CD14-positive monocyte (primary cell): ENCODE measurements around the gene ZNF281. TPM values are rescaled to one million over a fixed set of nuclear protein-coding genes. Genes with fewer than 3 reads are reported as not detected.
A peak's percentile ranks its signal among the peaks of the same experiment; 100 is the strongest.

Source experiments
- DNase-seq, 3 donors: peaks; one replicate each; pipeline ENCODE4 v3.0.0-alpha.2; 2011 to 2022
- H2AFZ ChIP-seq: 2 replicates; pipeline ENCODE4 v1.6.0; 2012; ENCODE audit warnings: mild to moderate bottlenecking, low read depth, low read length, inconsistent platforms; ENCODE audit not compliant: insufficient read depth, poor library complexity, severe bottlenecking
- H3K27ac ChIP-seq, 2 donors: 1 replicate in 1 of 2; 2 replicates in 1 of 2; pipeline ENCODE4 v1.5.1; 2012 to 2013; ENCODE audit warnings: low read length in 2 of 2, control low read depth in 1 of 2, inconsistent platforms in 1 of 2, low read depth in 1 of 2, mild to moderate bottlenecking in 1 of 2
- H3K27me3 ChIP-seq, 2 donors: one replicate each; pipeline versions ENCODE4 v1.6.0 to v1.6.1; 2011 to 2013; ENCODE audit warnings: low read length in 2 of 2; ENCODE audit not compliant: control insufficient read depth in 2 of 2, insufficient read depth in 2 of 2
- H3K36me3 ChIP-seq, 2 donors: replicated peaks in 1 of 2; 1 replicate in 1 of 2; 2 replicates in 1 of 2; pipeline versions ENCODE4 v1.5.1 to v1.6.1; 2012 to 2013; ENCODE audit warnings: low read length in 2 of 2, control low read depth in 1 of 2, inconsistent platforms in 1 of 2, mild to moderate bottlenecking in 1 of 2; ENCODE audit not compliant: insufficient read depth in 2 of 2, control insufficient read depth in 1 of 2
- H3K4me1 ChIP-seq, 2 donors: 1 replicate in 1 of 2; 2 replicates in 1 of 2; pipeline versions ENCODE4 v1.5.1 to v1.6.1; 2012 to 2013; ENCODE audit warnings: low read length in 2 of 2, control low read depth in 1 of 2, inconsistent platforms in 1 of 2, mild to moderate bottlenecking in 1 of 2, moderate library complexity in 1 of 2; ENCODE audit not compliant: insufficient read depth in 2 of 2, control insufficient read depth in 1 of 2
- H3K4me2 ChIP-seq: replicated peaks from 2 replicates; pipeline ENCODE3; 2012; ENCODE audit warnings: low read length, moderate library complexity, mild to moderate bottlenecking; ENCODE audit not compliant: poor library complexity, severe bottlenecking; ENCODE audit errors: extremely low read depth
- H3K4me3 ChIP-seq, 3 experiments: fragments of 200-600 bp in 1 of 3; sonication (generic) in 1 of 3; replicated peaks in 1 of 3; 1 replicate in 2 of 3; 2 replicates in 1 of 3; pipeline ENCODE4 v1.5.1; 2011 to 2013; ENCODE audit warnings: low read length in 3 of 3, mild to moderate bottlenecking in 3 of 3, control low read depth in 2 of 3, low read depth in 2 of 3, inconsistent platforms in 1 of 3, moderate library complexity in 1 of 3
- H3K79me2 ChIP-seq: 2 replicates; pipeline ENCODE4 v1.6.0; 2012; ENCODE audit warnings: mild to moderate bottlenecking, control low read depth, inconsistent platforms, low read length, moderate library complexity; ENCODE audit not compliant: insufficient read depth
- H3K9ac ChIP-seq: 2 replicates; pipeline ENCODE4 v1.6.0; 2017; ENCODE audit warnings: low read length, mild to moderate bottlenecking; ENCODE audit not compliant: insufficient read depth, poor library complexity, severe bottlenecking
- H3K9me3 ChIP-seq, 2 donors: replicated peaks in 1 of 2; 1 replicate in 1 of 2; 2 replicates in 1 of 2; pipeline versions ENCODE4 v1.5.1 to v1.6.1; 2012 to 2013; ENCODE audit warnings: low read length in 2 of 2, control low read depth in 1 of 2; ENCODE audit not compliant: control insufficient read depth in 1 of 2, insufficient read depth in 1 of 2
- H4K20me1 ChIP-seq: 2 replicates; pipeline ENCODE4 v1.6.0; 2012; ENCODE audit warnings: mild to moderate bottlenecking, low read length, control low read depth, moderate library complexity; ENCODE audit not compliant: insufficient read depth
- H3K27ac Mint-ChIP-seq, 7 donors: one replicate each; pipeline ENCODE4 v1.8.0; 2020; ENCODE audit warnings: mild to moderate bottlenecking in 7 of 7, mixed read lengths in 7 of 7, moderate library complexity in 6 of 7, inconsistent platforms in 2 of 7
- H3K27me3 Mint-ChIP-seq, 3 donors: one replicate each; pipeline ENCODE4 v1.8.0; 2021 to 2022; ENCODE audit warnings: low read depth in 3 of 3, mild to moderate bottlenecking in 3 of 3, mixed read lengths in 3 of 3, moderate library complexity in 3 of 3, inconsistent platforms in 1 of 3
- H3K36me3 Mint-ChIP-seq, 2 donors: one replicate each; pipeline ENCODE4 v1.8.0; 2020; ENCODE audit warnings: mixed read lengths in 2 of 2, inconsistent platforms in 1 of 2, mild to moderate bottlenecking in 1 of 2
- H3K4me1 Mint-ChIP-seq: one replicate; pipeline ENCODE4 v1.8.0; 2020; ENCODE audit warnings: mild to moderate bottlenecking, mixed read lengths
- H3K4me3 Mint-ChIP-seq, 2 donors: one replicate each; pipeline ENCODE4 v1.8.0; 2020; ENCODE audit warnings: mild to moderate bottlenecking in 2 of 2, mixed read lengths in 2 of 2, moderate library complexity in 1 of 2
- H3K9me3 Mint-ChIP-seq, 7 donors: one replicate each; pipeline ENCODE4 v1.8.0; 2020 to 2022; ENCODE audit warnings: mixed read lengths in 7 of 7, mild to moderate bottlenecking in 6 of 7, moderate library complexity in 6 of 7, inconsistent platforms in 2 of 7
- WGBS: methylation state at CpG from one replicate; pipeline ENCODE4 v1.1.5; 2013; ENCODE audit warnings: missing lambda C conversion rate; ENCODE audit not compliant: insufficient coverage; 5-methylcytosine and 5-hydroxymethylcytosine counted together
- intact Hi-C, 2 donors: fragments of 100-400 bp; cut with micrococcal nuclease; formaldehyde crosslinking; loops; one replicate each; pipeline versions ENCODE4 v1.15.0 to v1.15.1; 2023
- polyA plus RNA-seq, 3 donors: library from polyadenylated mRNA; depleted of rRNA in 1 of 3; unstranded in 2 of 3; stranded (reverse) in 1 of 3; fragments of 300-500 nt in 2 of 3; fragments of >200 nt in 1 of 3; fragmentation: Illumina TruSeq in 2 of 3; gene quantifications; 1 replicate in 2 of 3; 2 replicates in 1 of 3; pipeline ENCODE4 v1.2.3, GENCODE V29; 2012 to 2021
- TF ChIP-seq, protein P1 (sequence below): fragments of 200-600 bp; IDR thresholded peaks from one replicate; pipeline ENCODE4 v1.8.0; 2022; ENCODE audit warnings: antibody characterized with exemption, mild to moderate bottlenecking

ZNF281 gene
- polyA plus RNA-seq, 3 donors: 10.5 to 30.6 (median 26.6) TPM

DNA sequence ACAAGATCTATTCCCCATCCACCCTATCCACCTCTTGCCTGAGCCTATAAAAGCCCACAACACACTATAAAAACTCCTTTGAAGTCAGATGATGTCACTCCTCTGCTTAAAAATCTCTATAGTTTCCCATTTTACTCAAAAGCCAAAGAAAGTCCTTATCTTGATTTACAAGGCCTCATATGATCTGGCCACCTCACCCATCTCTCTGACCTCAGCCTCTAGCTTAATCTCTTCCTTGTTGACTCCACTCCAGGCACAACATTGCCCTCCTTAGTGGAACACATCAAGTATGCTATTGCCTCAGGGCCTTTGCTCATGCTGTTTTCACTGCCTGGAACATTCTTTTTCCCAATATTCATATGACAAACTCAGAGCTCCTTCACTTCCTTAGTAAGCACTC is 33.3 kb downstream of the ZNF281 start:
- H3K36me3 Mint-ChIP-seq: peaks cover 0 to 2% of the 10 kb centered on the region in 2 donors
- peak overlapping the region in 1 of 7 donors; percentile 37 for H3K27ac Mint-ChIP-seq
- H3K4me1 Mint-ChIP-seq: peaks cover 6% of the 10 kb centered on the region
- intact Hi-C loops: no loop called here
- Histone ChIP-seq H3K4me3 (no peak overlapping the region), H3K27ac (no peak overlapping the region), H3K36me3 (no peaks in the 10 kb centered on the region), H3K9ac (no peak overlapping the region), H3K27me3 (no peaks in the 10 kb centered on the region), H4K20me1 (no peaks in the 10 kb centered on the region), H3K4me2 (no peak overlapping the region), H3K4me1 (peaks cover 0 to 5% of the 10 kb centered on the region in 2 donors), H3K9me3 (no peaks in the 10 kb centered on the region), H3K79me2 (no peaks in the 10 kb centered on the region), H2AFZ (no peak overlapping the region)
- H3K9me3 Mint-ChIP-seq: no peaks in the 10 kb centered on the region
- H3K4me3 Mint-ChIP-seq: no peak overlapping the region
- no peak for DNase-seq
- TF ChIP-seq, protein P1, sequence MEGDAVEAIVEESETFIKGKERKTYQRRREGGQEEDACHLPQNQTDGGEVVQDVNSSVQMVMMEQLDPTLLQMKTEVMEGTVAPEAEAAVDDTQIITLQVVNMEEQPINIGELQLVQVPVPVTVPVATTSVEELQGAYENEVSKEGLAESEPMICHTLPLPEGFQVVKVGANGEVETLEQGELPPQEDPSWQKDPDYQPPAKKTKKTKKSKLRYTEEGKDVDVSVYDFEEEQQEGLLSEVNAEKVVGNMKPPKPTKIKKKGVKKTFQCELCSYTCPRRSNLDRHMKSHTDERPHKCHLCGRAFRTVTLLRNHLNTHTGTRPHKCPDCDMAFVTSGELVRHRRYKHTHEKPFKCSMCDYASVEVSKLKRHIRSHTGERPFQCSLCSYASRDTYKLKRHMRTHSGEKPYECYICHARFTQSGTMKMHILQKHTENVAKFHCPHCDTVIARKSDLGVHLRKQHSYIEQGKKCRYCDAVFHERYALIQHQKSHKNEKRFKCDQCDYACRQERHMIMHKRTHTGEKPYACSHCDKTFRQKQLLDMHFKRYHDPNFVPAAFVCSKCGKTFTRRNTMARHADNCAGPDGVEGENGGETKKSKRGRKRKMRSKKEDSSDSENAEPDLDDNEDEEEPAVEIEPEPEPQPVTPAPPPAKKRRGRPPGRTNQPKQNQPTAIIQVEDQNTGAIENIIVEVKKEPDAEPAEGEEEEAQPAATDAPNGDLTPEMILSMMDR: no peak
- H3K27me3 Mint-ChIP-seq: peaks cover 0 to 1% (median 0%) of the 10 kb centered on the region in 3 donors

- no peaks in the 10 kb centered on the region for H4K20me1 ChIP-seq
- 100% methylated on average over 1 of the region's 7 CpGs for WGBS
- no peak overlapping the region for H3K4me2 ChIP-seq
- H3K9me3 ChIP-seq: no peaks in the 10 kb centered on the region
- H2AFZ ChIP-seq: no peak overlapping the region
- H3K9ac ChIP-seq: no peak overlapping the region
- DNase-seq: no peak
- peaks cover 0 to 2% of the 10 kb centered on the region in 2 donors for H3K36me3 Mint-ChIP-seq
- TF ChIP-seq, protein P1: no peak
- intact Hi-C loops: no loop called here
- no peaks in the 10 kb centered on the region for H3K27me3 ChIP-seq
- no peak overlapping the region for H3K27ac ChIP-seq
- peaks cover 0 to 5% of the 10 kb centered on the region in 2 donors for H3K4me1 ChIP-seq
- no peak overlapping the region for H3K27ac Mint-ChIP-seq
- H3K79me2 ChIP-seq: no peaks in the 10 kb centered on the region
- H3K9me3 Mint-ChIP-seq: no peaks in the 10 kb centered on the region
- peaks cover 7% of the 10 kb centered on the region for H3K4me1 Mint-ChIP-seq
- H3K36me3 ChIP-seq: no peaks in the 10 kb centered on the region
- H3K27me3 Mint-ChIP-seq: no peaks in the 10 kb centered on the region
- no peak overlapping the region for H3K4me3 Mint-ChIP-seq
- no peak overlapping the region for H3K4me3 ChIP-seq
Measured at GRCh38 chr1:200374569-200375295, 35.1 kb downstream of the ZNF281 start.
